GM19099 (cell line): ENCODE measurements around the gene FNIP2.

Experiments used
- POLR2A ChIP-seq: IDR thresholded peaks from 3 replicates; pipeline ENCODE4 v1.6.1; 2011; ENCODE audit warnings: low read depth; ENCODE audit not compliant: insufficient read length; ENCODE audit errors: extremely low read depth

Gene FNIP2

DNA sequence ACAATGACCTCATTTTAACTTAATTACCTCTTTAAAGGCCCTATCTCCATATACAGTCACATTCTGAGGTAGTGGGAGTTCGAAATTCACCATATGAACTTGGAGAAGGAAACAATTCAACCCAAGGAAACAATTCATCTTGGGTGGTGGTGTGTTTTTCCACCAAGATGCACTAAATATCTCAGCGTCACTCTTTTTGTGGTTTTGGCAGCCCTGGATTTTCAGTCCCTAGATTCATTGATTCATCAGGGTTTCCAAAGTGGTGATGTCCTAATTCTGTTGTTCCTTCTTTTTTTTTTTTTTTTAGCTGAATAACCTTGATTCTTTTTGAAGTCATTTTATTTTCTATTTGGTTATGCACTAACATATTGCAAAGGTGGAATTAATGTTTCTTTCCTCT is 171.4 kb downstream of the FNIP2 start:
- no peak for TF ChIP-seq POLR2A

DNA sequence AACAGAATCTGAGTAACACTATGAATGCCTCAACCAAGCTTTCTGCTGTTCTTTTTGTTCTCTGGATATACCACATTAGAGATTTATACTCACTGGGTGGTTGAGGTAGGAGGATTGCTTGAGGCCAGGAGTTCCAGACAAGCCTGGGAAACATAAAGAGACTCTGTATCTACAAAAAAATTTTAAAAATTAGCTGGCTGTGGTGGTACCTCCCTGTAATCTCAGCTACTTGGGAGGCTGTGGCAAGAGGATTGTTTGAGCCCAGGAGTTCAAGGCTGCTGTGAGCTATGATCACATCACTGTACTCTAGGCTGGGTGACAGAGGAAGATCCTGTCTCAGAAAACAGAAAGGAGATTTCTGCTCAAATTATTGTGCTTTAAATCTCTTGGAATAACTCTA is 172.5 kb downstream of the FNIP2 start:
- TF ChIP-seq POLR2A: no peak

DNA sequence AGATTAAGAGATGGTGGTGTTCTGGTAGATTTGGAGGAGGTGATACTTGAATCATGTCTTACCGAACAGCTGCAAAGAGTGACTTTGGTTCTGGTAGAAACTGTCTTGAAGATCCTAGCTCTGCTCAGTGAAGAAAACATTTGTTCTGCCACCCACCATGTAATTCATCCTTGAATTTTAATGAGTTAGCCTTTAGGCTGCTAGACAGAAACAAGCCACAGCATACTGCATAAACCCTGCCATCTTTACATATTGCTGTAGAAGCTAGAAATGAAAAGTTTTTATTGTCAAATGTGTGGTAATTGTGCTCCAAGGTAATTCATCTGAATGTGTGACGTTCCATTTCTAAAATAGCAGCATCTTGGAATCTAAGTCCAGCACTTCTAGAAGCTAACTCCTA is 173.1 kb downstream of the FNIP2 start:
- no peak for TF ChIP-seq POLR2A

DNA sequence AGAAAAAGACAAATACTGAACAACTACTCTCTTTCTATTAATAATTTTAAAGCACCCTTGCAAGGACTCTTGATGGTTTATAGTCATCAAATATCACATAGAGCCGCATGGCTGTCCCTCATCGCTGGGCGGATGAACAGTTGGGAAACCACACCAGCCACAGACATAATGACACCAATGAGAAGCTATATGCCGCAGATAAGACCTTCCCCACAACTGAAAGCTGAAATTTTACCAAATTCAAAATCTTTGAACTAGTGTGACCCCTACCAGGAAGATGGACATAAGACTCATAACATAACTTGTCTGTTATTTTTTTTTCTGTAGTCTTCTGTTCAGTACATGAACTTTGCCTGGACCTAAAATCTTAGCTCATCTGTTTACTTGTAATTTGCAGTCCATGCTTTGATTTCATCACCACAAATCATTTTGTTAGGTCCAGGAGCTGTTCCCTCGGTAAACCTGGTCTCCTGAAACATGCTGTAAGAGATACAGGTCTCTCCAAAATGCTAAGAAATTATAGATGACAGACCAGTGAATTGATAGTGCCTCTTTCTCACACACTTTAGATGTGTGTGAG is 176.8 kb downstream of the FNIP2 start:
- no peak for TF ChIP-seq POLR2A

DNA sequence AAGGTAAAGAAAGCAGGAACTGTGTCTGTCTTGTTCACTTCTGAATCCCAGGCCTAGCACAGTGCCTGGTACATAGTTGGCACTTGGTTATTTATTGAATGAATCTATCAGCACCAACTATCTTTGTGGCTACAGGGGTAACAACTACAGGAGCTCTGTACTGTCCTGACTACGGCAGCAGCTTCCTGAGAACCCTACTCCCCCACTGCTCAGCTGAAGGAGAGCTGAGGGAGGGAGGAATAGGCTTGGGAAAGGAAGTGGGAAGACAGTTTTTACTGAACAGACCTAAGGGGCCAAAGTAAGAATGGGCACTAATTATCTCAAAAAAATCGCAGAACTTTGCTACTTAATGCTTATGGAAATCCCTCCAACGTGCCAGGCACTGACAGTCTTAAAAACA is 178.0 kb downstream of the FNIP2 start:
- TF ChIP-seq POLR2A: no peak

DNA sequence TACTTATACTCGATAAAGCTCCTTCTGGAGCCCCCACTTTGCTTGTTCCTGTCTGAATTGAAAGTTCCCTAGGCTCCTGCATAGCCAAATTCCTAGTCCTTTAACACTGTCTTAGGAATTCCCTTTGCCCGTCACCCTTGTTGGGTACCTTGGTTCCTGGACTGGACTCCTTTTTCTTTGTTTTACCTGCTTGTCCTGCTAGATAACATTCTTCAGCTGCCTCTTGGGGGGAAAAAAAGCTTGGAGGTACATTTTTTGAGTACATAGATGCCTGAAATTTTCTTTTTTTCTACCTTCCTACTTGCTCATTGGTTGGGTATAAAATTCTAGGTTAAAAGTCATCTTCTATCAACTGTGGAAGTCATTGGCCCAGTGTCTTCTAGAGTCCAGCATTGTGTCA is 179.2 kb downstream of the FNIP2 start:
- TF ChIP-seq POLR2A: no peak

DNA sequence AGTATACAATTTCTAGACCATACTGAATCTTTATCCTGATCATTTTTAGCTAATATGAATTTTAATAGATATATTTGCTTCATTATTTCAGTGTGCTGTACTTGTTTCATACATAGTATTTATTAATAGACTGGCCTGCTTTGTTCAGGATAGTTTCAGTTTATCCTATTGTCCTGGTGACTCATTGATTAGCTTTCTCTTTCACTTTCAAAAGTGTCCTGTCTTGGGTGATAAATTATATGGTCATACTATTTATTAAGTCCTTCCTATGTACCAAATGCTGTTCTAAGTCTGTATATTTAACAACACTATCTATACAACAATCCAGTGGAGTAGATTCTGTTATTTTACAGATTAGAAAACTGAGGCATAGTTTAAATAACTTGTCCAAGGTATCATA is 180.3 kb downstream of the FNIP2 start:
- no peak for TF ChIP-seq POLR2A
